GM19395 (cell line): Measurements from ENCODE around the gene PLXND1.
"Not testable (repeated sequence)": the region's sequence is repeated elsewhere in the genome, so short reads cannot be mapped to it uniquely, and the experiment has no call there.

Source experiments
- ATAC-seq: cut with Tn5 transposase; IDR thresholded peaks from one replicate; pipeline ENCODE4 v1.9.1; 2021; ENCODE audit warnings: mild to moderate bottlenecking, moderate library complexity; ENCODE audit not compliant: unreplicated experiment

Gene PLXND1

GRCh38 chr3:129606636-129607390, at the start of gene PLXND1:
PLXND1 (minus strand) TSS chr3:129606676; CDS start chr3:129606639, 37 bp downstream.
- no peak for ATAC-seq

- no peak for ATAC-seq
Observed at GRCh38 chr3:129655291-129655700, 48.8 kb upstream of the PLXND1 start.

GRCh38 chr3:129654131-129654530, 47.7 kb upstream of the PLXND1 start:
- no peak for ATAC-seq

- ATAC-seq: no peak
Observed at GRCh38 chr3:129653019-129653418, 46.5 kb upstream of the PLXND1 start.

- no peak for ATAC-seq
Observed at GRCh38 chr3:129651435-129652202, 45.1 kb upstream of the PLXND1 start.

- no peak for ATAC-seq
Observed at GRCh38 chr3:129650256-129650872, 43.9 kb upstream of the PLXND1 start.

GRCh38 chr3:129648391-129648790, 41.9 kb upstream of the PLXND1 start:
- ATAC-seq: no peak

GRCh38 chr3:129645286-129645685, 38.8 kb upstream of the PLXND1 start:
- ATAC-seq: no peak

- ATAC-seq: no peak
Observed at GRCh38 chr3:129644836-129645235, 38.4 kb upstream of the PLXND1 start.

- ATAC-seq: not testable (repeated sequence)
Observed at GRCh38 chr3:129641567-129642260, 35.2 kb upstream of the PLXND1 start.

GRCh38 chr3:129640985-129641384, 34.5 kb upstream of the PLXND1 start:
- ATAC-seq: not testable (repeated sequence)

- ATAC-seq: no peak
Observed at GRCh38 chr3:129638481-129638880, 32.0 kb upstream of the PLXND1 start.

GRCh38 chr3:129636082-129636481, 29.6 kb upstream of the PLXND1 start:
- no peak for ATAC-seq

GRCh38 chr3:129635656-129636055, 29.2 kb upstream of the PLXND1 start:
- no peak for ATAC-seq

GRCh38 chr3:129633751-129634481, 27.4 kb upstream of the PLXND1 start:
- no peak for ATAC-seq

- ATAC-seq: no peak
Observed at GRCh38 chr3:129632977-129633376, 26.5 kb upstream of the PLXND1 start.

- ATAC-seq: no peak
Observed at GRCh38 chr3:129632556-129632955, 26.1 kb upstream of the PLXND1 start.

- ATAC-seq: no peak
Observed at GRCh38 chr3:129632056-129632455, 25.6 kb upstream of the PLXND1 start.

GRCh38 chr3:129629011-129629410, 22.5 kb upstream of the PLXND1 start:
- no peak for ATAC-seq

- no peak for ATAC-seq
Observed at GRCh38 chr3:129628169-129628522, 21.7 kb upstream of the PLXND1 start.
